HEK293 (cell line): ENCODE results near the gene TSPAN11.

Experiments used
- CTCF ChIA-PET: fragments of 350-600 bp; formaldehyde crosslinking; extraction: SDS; loops from one replicate; lab custom pipeline; 2021; ENCODE audit warnings: antibody characterized with exemption; lab: Yijun Ruan, JAX
- POLR2A ChIA-PET: fragments of 300-600 bp; formaldehyde crosslinking; extraction: SDS; loops from one replicate; lab custom pipeline; 2020; ENCODE audit warnings: antibody characterized with exemption, inconsistent platforms; lab: Yijun Ruan, JAX
- H3K27ac ChIP-seq: fragments of 200-500 bp; sonication (Bioruptor generic); 2 replicates; pipeline ENCODE4 v1.5.1; 2014; ENCODE audit warnings: low read depth, low read length, control low read depth, inconsistent platforms; ENCODE audit errors: extremely low read depth
- H3K36me3 ChIP-seq, 2 experiments: fragments of 200-500 bp in 1 of 2; sonication (Bioruptor generic) in 1 of 2; 1 replicate in 1 of 2; 2 replicates in 1 of 2; pipeline ENCODE4 v1.5.1; 2014 to 2017; ENCODE audit warnings: inconsistent platforms in 2 of 2, low read length in 2 of 2; ENCODE audit not compliant: control insufficient read depth in 2 of 2, insufficient read depth in 1 of 2
- H3K4me1 ChIP-seq: fragments of 200-500 bp; sonication (Bioruptor generic); 2 replicates; pipeline ENCODE4 v1.5.1; 2014; ENCODE audit warnings: mild to moderate bottlenecking, low read length, inconsistent platforms; ENCODE audit not compliant: control insufficient read depth, insufficient read depth
- H3K4me3 ChIP-seq: 2 replicates; pipeline ENCODE4 v1.5.1; 2011; ENCODE audit warnings: low read depth, mild to moderate bottlenecking, control low read depth, low read length, moderate library complexity
- H3K9me3 ChIP-seq: fragments of 200-500 bp; sonication (Bioruptor generic); 2 replicates; pipeline ENCODE4 v1.5.1; 2014; ENCODE audit warnings: low read depth, low read length, inconsistent platforms; ENCODE audit not compliant: control insufficient read depth, insufficient read depth
- BCL11A ChIP-seq: fragments of 450-650 bp; formaldehyde crosslinking; IDR thresholded peaks from 2 replicates; pipeline ENCODE4 v1.5.1; 2016; ENCODE audit warnings: low read depth, missing biosample characterization, missing genetic modification characterization
- KLF16 ChIP-seq: fragments of 450-650 bp; formaldehyde crosslinking; IDR thresholded peaks from 2 replicates; pipeline ENCODE4 v1.5.1; 2017; ENCODE audit warnings: missing biosample characterization, missing genetic modification characterization
- PATZ1 ChIP-seq: fragments of 450-650 bp; formaldehyde crosslinking; IDR thresholded peaks from 2 replicates; pipeline ENCODE4 v1.5.1; 2016; ENCODE audit warnings: missing biosample characterization, missing genetic modification characterization
- PRDM6 ChIP-seq: fragments of 450-650 bp; formaldehyde crosslinking; IDR thresholded peaks from 2 replicates; pipeline ENCODE4 v1.5.1; 2017; ENCODE audit warnings: missing biosample characterization, missing genetic modification characterization
- REST ChIP-seq: fragments of 450-650 bp; formaldehyde crosslinking; IDR thresholded peaks from 2 replicates; pipeline ENCODE4 v1.5.1; 2016; ENCODE audit warnings: missing biosample characterization, missing genetic modification characterization
- ZBTB11 ChIP-seq: fragments of 450-650 bp; formaldehyde crosslinking; conservative IDR thresholded peaks from 2 replicates; pipeline ENCODE4 v1.5.1; 2016; ENCODE audit warnings: low read depth, missing biosample characterization, missing genetic modification characterization
- ZFP37 ChIP-seq: fragments of 450-650 bp; formaldehyde crosslinking; IDR thresholded peaks from 2 replicates; pipeline ENCODE4 v1.5.1; 2016; ENCODE audit warnings: missing biosample characterization, missing genetic modification characterization
- ZIC2 ChIP-seq: fragments of 450-650 bp; formaldehyde crosslinking; IDR thresholded peaks from 2 replicates; pipeline ENCODE4 v1.5.1; 2016; ENCODE audit warnings: missing biosample characterization, missing genetic modification characterization
- ZNF10 ChIP-seq: fragments of 450-650 bp; formaldehyde crosslinking; IDR thresholded peaks from 2 replicates; pipeline ENCODE4 v1.5.1; 2017; ENCODE audit warnings: missing biosample characterization, missing genetic modification characterization
- ZNF175 ChIP-seq: fragments of 450-650 bp; formaldehyde crosslinking; IDR thresholded peaks from 2 replicates; pipeline ENCODE4 v1.5.1; 2016; ENCODE audit warnings: missing biosample characterization, missing genetic modification characterization
- ZNF23 ChIP-seq: fragments of 450-650 bp; formaldehyde crosslinking; IDR thresholded peaks from 2 replicates; pipeline ENCODE4 v1.5.1; 2016; ENCODE audit warnings: missing biosample characterization, missing genetic modification characterization, borderline replicate concordance
- ZNF266 ChIP-seq: fragments of 450-650 bp; formaldehyde crosslinking; IDR thresholded peaks from 2 replicates; pipeline ENCODE4 v1.5.1; 2016; ENCODE audit warnings: missing biosample characterization, missing genetic modification characterization, low read depth
- ZNF324 ChIP-seq: fragments of 450-650 bp; formaldehyde crosslinking; IDR thresholded peaks from 2 replicates; pipeline ENCODE4 v1.5.1; 2016; ENCODE audit warnings: missing biosample characterization, missing genetic modification characterization
- ZNF341 ChIP-seq: fragments of 450-650 bp; formaldehyde crosslinking; IDR thresholded peaks from 2 replicates; pipeline ENCODE4; 2016; ENCODE audit warnings: low read depth, missing biosample characterization, missing genetic modification characterization
- ZNF350 ChIP-seq: fragments of 450-650 bp; formaldehyde crosslinking; IDR thresholded peaks from 2 replicates; pipeline ENCODE4 v1.5.0; 2017; ENCODE audit warnings: missing biosample characterization, mild to moderate bottlenecking, missing genetic modification characterization
- ZNF561 ChIP-seq: fragments of 450-650 bp; IDR thresholded peaks from 2 replicates; pipeline ENCODE4 v1.5.1; 2018; ENCODE audit warnings: missing biosample characterization, missing genetic modification characterization, borderline replicate concordance
- ZNF585B ChIP-seq: fragments of 450-650 bp; formaldehyde crosslinking; IDR thresholded peaks from 2 replicates; pipeline ENCODE4 v1.5.1; 2016; ENCODE audit warnings: missing biosample characterization, missing genetic modification characterization
- ZNF610 ChIP-seq: fragments of 450-650 bp; formaldehyde crosslinking; IDR thresholded peaks from 2 replicates; pipeline ENCODE4 v1.5.1; 2016; ENCODE audit warnings: missing biosample characterization, missing genetic modification characterization, borderline replicate concordance
- ZNF677 ChIP-seq: fragments of 450-650 bp; IDR thresholded peaks from 2 replicates; pipeline ENCODE4 v1.5.0; 2018; ENCODE audit warnings: missing biosample characterization, mild to moderate bottlenecking, missing genetic modification characterization, moderate library complexity
- ZNF76 ChIP-seq: fragments of 450-650 bp; formaldehyde crosslinking; IDR thresholded peaks from 2 replicates; pipeline ENCODE4; 2016; ENCODE audit warnings: low read depth, missing biosample characterization, missing genetic modification characterization, borderline replicate concordance
- ZNF830 ChIP-seq: fragments of 450-650 bp; IDR thresholded peaks from 2 replicates; pipeline ENCODE4 v1.5.0; 2018; ENCODE audit warnings: missing biosample characterization, missing genetic modification characterization, low read depth, mild to moderate bottlenecking, moderate library complexity
- ZSCAN4 ChIP-seq: fragments of 450-650 bp; formaldehyde crosslinking; IDR thresholded peaks from 2 replicates; pipeline ENCODE4 v1.5.1; 2017; ENCODE audit warnings: missing biosample characterization, missing genetic modification characterization

TSPAN11 gene

GRCh38 chr12:30913323-30913722, 13.2 kb upstream of the TSPAN11 start:
- Histone ChIP-seq H3K36me3 (no peaks in the 10 kb centered on the region), H3K27ac (no peak overlapping the region), H3K9me3 (no peaks in the 10 kb centered on the region), H3K4me3 (no peak overlapping the region), H3K4me1 (peaks cover 7% of the 10 kb centered on the region; the same call in 1 of the 2 replicates)
- POLR2A ChIA-PET: no interaction called here
- CTCF ChIA-PET: no interaction called here
- TF ChIP-seq ZNF76 (tag by site-specific recombination): no peak
- no peak for TF ChIP-seq PRDM6 (tag by site-specific recombination)
- no peak for TF ChIP-seq ZNF585B (tag by site-specific recombination)
- TF ChIP-seq KLF16 (tag by site-specific recombination): no peak
- TF ChIP-seq ZNF350: no peak
- TF ChIP-seq ZNF830 (tag by site-specific recombination): no peak
- no peak for TF ChIP-seq ZIC2 (tag by site-specific recombination)
- no peak for TF ChIP-seq ZNF610 (tag by site-specific recombination)
- TF ChIP-seq ZNF10 (tag by site-specific recombination): no peak
- TF ChIP-seq ZNF266 (tag by site-specific recombination): no peak
- no peak for TF ChIP-seq ZBTB11 (tag by site-specific recombination)
- TF ChIP-seq ZNF23: no peak
- no peak for TF ChIP-seq ZSCAN4 (tag by site-specific recombination)
- no peak for TF ChIP-seq BCL11A
- TF ChIP-seq ZNF175 (tag by site-specific recombination): no peak
- TF ChIP-seq ZFP37 (tag by site-specific recombination): no peak
- no peak for TF ChIP-seq ZNF341 (tag by site-specific recombination)

GRCh38 chr12:30914986-30915591, 11.5 kb upstream of the TSPAN11 start:
- no peaks in the 10 kb centered on the region for H3K9me3 ChIP-seq
- H3K4me1 ChIP-seq: no peaks in the 10 kb centered on the region
- H3K4me3 ChIP-seq: no peak overlapping the region
- CTCF ChIA-PET: no interaction called here
- no peaks in the 10 kb centered on the region for H3K36me3 ChIP-seq
- POLR2A ChIA-PET: no interaction called here
- H3K27ac ChIP-seq: no peak overlapping the region
- TF ChIP-seq ZNF677 (tag by site-specific recombination) (no peak), ZNF561 (tag by site-specific recombination) (no peak), REST (tag by site-specific recombination) (no peak), ZNF324 (tag by site-specific recombination) (no peak), PATZ1 (no peak), ZNF23 (no peak)
